GM12801 (cell line): Measurements from ENCODE around the gene SYAP1.

Source experiments
- TF ChIP-seq, protein P1 (sequence below): IDR thresholded peaks from one replicate; pipeline ENCODE4 v1.5.1; 2011; ENCODE audit warnings: control low read depth; ENCODE audit not compliant: insufficient read length; ENCODE audit errors: extremely low read depth

Gene SYAP1

DNA sequence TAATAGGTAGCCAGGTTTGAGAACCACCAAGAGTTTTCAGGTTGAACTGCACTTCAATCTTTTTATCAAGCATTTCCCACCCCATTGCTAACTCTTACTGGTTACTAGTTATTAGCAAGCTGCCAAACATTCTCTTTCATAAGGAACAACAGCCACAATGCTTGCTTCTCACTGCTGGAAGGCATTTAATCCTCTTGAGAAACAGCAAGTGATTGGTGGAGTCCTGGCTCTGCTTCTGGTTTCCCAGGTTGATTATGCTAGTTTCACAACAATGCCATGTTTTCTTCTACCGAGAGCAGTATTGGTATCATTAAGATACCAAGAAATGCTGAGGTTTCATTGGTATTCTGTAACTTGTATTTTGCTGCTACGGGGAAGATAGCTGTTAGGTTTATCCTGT, 34.6 kb downstream of the SYAP1 start:
- TF ChIP-seq, protein P1, sequence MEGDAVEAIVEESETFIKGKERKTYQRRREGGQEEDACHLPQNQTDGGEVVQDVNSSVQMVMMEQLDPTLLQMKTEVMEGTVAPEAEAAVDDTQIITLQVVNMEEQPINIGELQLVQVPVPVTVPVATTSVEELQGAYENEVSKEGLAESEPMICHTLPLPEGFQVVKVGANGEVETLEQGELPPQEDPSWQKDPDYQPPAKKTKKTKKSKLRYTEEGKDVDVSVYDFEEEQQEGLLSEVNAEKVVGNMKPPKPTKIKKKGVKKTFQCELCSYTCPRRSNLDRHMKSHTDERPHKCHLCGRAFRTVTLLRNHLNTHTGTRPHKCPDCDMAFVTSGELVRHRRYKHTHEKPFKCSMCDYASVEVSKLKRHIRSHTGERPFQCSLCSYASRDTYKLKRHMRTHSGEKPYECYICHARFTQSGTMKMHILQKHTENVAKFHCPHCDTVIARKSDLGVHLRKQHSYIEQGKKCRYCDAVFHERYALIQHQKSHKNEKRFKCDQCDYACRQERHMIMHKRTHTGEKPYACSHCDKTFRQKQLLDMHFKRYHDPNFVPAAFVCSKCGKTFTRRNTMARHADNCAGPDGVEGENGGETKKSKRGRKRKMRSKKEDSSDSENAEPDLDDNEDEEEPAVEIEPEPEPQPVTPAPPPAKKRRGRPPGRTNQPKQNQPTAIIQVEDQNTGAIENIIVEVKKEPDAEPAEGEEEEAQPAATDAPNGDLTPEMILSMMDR, result no peak

DNA sequence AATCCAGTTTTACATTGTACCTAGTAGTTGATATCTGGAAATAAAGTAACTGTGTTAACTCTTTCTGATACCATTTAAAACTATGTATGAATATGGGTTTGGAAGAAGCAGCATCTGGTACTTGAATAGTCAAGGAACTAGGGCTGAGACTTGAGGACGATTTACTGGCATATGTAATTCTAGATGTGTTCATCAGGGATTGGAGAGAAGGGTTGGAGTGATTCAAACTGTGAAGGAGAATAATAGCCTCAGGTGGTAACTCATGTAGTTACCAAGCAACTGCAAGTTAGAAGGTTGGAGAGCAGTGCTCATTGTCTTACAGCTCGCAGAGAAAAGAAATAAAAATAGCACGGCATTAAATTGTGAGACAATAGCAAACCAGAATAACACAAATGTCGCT, 37.3 kb downstream of the SYAP1 start:
- TF ChIP-seq, protein P1, result no peak

DNA sequence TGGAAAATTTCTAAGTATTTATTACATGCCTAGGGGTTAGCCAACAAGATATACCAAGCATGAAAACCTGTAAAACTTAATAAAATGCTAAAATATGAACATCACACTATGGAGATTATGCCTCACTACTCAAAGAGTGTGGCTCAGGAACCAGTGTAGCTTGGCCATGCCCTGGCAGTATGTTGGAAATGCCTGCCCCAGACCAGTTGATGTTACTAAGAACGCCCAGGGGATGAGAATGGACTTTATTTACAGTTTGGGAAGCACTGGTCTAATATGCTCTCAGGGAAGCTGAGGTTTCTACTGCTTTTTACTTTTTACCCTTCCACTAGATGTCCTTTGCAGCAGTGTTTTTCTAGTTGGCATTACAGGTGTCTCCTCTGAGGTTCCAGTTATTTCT, 43.2 kb downstream of the SYAP1 start:
- TF ChIP-seq, protein P1, result no peak

DNA sequence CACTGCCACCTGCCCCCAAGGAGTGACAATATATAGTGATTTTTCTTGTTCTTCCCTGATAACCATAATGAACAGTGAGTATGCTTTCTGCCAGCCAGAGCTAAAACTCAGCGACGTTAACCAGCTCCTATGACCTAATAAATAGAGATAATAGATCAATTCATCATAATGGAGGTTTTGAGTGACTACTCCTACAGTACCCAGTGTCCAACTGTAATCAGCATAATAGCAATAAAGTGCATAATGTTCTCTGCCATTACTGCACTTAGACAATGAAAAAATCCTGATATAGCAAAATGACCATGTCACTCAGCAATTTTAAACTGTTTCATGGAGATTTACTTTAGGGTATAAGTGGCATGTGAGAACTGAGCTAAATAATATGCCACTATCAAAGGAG, 46.2 kb downstream of the SYAP1 start:
- TF ChIP-seq, protein P1, result no peak

DNA sequence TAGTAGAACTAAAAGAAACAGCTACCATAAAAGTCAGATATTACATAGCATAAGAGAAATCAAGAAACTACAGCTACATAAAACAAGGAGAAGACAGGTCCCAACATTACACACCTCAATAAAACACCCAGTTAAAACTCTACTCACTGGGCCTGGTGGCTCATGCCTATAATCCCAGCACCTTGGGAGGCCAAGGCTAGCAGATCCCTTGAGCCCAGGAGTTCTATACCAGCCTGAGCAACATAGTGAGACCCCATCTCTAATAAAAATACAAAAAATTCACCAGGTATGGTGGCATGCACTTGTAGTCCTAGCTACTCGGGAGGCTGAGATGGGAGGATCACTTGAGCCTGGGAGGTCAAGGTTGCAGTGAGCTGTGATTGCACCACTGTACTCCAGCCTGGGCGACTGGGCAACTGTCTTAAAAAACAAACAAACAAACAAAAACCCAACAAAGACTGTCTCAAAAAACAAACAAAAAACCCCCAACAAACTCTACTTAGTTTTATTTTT, 51.6 kb downstream of the SYAP1 start:
- TF ChIP-seq, protein P1, result no peak

DNA sequence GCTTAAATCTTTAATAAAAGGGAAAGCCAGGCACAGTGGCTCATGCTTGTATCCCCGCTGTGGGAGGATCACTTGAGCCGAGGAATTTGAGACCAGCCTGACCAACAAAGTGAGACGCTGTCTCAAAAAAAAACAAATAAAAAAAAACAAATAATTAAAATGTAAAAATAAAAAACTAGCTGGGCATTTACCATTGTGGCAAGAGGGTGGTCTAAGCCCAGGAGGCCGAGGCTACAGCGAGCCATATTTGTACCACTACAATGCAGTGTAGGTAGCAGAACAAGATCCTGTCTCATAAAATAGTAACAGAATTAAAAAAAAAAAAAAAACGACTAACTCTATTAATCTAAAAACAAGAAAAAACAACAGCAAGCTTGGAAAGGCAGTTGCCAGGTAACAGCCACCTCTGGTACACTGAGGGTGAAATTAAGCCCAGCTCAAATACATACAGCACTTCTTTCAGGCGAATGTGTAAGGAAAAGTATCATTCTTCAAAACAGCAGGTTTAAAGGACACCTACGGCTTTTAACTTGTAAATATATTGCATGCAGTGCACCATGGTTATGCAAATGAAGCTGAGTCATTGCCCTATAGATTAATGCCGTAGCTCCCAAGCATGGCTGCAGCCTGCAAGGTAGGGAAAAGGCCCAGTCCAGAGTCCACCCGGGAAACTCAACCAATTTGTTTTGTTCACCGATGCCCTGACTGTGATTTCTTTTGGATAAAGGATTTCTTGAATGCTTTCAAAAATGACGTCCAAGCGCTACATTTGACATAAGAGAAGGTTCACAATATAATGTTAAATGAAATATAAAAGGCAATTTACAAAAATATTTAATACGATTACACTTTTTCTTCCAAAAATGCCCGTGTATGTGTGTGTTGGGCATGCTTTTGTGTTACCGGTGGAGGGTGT, 52.3 kb downstream of the SYAP1 start:
- TF ChIP-seq, protein P1, result no peak

DNA sequence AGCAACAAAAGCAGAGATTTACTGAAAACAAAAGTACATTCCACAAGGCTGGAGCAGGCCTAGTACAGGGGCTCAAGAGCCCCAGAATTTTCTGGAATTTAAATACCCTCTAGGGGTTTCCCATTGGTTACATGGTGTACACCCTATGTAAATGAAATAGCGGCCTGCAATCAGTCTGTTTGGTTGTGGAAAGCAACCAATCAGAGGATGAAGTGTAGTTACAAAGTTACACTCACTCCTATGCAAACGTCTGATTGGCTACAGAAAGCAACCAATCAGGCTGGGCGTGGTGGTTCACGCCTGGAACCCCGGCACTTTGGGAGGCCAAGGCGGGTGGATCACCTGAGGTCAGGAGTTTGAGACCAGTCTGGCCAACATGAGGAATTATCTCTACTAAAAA, 53.0 kb downstream of the SYAP1 start:
- TF ChIP-seq, protein P1, result no peak
